ENCODE data around the gene ERG. TPM values are rescaled to one million over a fixed set of nuclear protein-coding genes. Genes with fewer than 3 reads are reported as not detected.
A peak's percentile ranks its signal among the peaks of the same experiment; 100 is the strongest.

The ERG gene
- total RNA-seq, 1 experiment from 2014 or later: 4.5 TPM

GRCh38 chr21:38490411-38491020 lies 7.8 kb downstream of the ERG start:
- TF ChIP-seq JUN (CRISPR knock-in tag; IDR thresholded peaks at IDR 0.05) (no peak), IRF2 (CRISPR knock-in tag; IDR thresholded peaks at IDR 0.05; ENCODE audit: borderline replicate concordance, low read depth) (no peak), NFATC4 (CRISPR knock-in tag; IDR thresholded peaks at IDR 0.05) (no peak), ZNF532 (CRISPR knock-in tag; IDR thresholded peaks at IDR 0.05; ENCODE audit: borderline replicate concordance) (no peak), ATF3 (CRISPR knock-in tag; conservative IDR thresholded peaks at IDR 0.05) (no peak), TP53 (CRISPR knock-in tag; IDR thresholded peaks at IDR 0.05) (0 out of 2 replicates have a peak, but pooled peaks have one; percentile 45), AR (CRISPR knock-in tag; IDR thresholded peaks at IDR 0.05) (no peak), CREB1 (CRISPR knock-in tag; IDR thresholded peaks at IDR 0.05) (no peak), MAX (CRISPR knock-in tag; IDR thresholded peaks at IDR 0.05) (no peak), ZNF121 (CRISPR knock-in tag; IDR thresholded peaks at IDR 0.05) (peak; percentile 65; the same call in 1 of the 2 replicates), GTF2I (CRISPR knock-in tag; conservative IDR thresholded peaks at IDR 0.05) (no peak), NFYB (CRISPR knock-in tag; conservative IDR thresholded peaks at IDR 0.05; ENCODE audit: low read depth) (no peak), CBFB (CRISPR knock-in tag; IDR thresholded peaks at IDR 0.05; ENCODE audit: low read depth) (0 out of 2 replicates have a peak, but pooled peaks have one; percentile 19), ZBTB21 (CRISPR knock-in tag; IDR thresholded peaks at IDR 0.05; ENCODE audit: borderline replicate concordance) (peak; percentile 37; the same call in 1 of the 2 replicates)
- no peaks in the 10 kb centered on the region for H3K36me3 Mint-ChIP-seq
- H3K4me3 Mint-ChIP-seq: peak overlapping the region; percentile 52
- H3K4me1 Mint-ChIP-seq: peaks cover 88% of the 10 kb centered on the region
- DNase-seq (ENCODE audit: low spot score) (no peak), ATAC-seq (peak; percentile 12)
- H3K27me3 Mint-ChIP-seq (ENCODE audit: low read depth): no peaks in the 10 kb centered on the region
- ChIA-PET POLR2A (interaction anchor here (0.5 to 1.6 kb wide), 2 partner anchors 17 to 18 kb away, joined by 3 to 9 read pairs; no protein-coding TSS in a partner anchor), CTCF (interaction anchor here (0.6 to 1.2 kb wide), 7 partner anchors 13 to 221 kb away, joined by 3 to 7 read pairs (median 4); no protein-coding TSS in a partner anchor)
- H3K27ac Mint-ChIP-seq: peak overlapping the region; percentile 99
- H3K9me3 Mint-ChIP-seq: no peaks in the 10 kb centered on the region

GRCh38 chr21:38489729-38490128 lies 8.5 kb downstream of the ERG start:
- H3K4me3 Mint-ChIP-seq: peak overlapping the region; percentile 52
- DNase-seq (ENCODE audit: low spot score): no peak
- no peaks in the 10 kb centered on the region for H3K36me3 Mint-ChIP-seq
- no peaks in the 10 kb centered on the region for H3K27me3 Mint-ChIP-seq (ENCODE audit: low read depth)
- H3K27ac Mint-ChIP-seq: peak overlapping the region; percentile 99
- H3K9me3 Mint-ChIP-seq: no peaks in the 10 kb centered on the region
- ATAC-seq: peak; percentile 78
- ChIA-PET CTCF (interaction anchor here (0.6 to 1.2 kb wide), 6 partner anchors 16 to 222 kb away, joined by 3 to 7 read pairs (median 4); no protein-coding TSS in a partner anchor), POLR2A (interaction anchor here (1.6 kb wide), 1 partner anchor 17 kb away, joined by 9 read pairs; no protein-coding TSS in a partner anchor)
- H3K4me1 Mint-ChIP-seq: peaks cover 81% of the 10 kb centered on the region
- TF ChIP-seq NFE2L1 (CRISPR knock-in tag; IDR thresholded peaks at IDR 0.05) (0 out of 2 replicates have a peak, but pooled peaks have one; percentile 39), FOXK1 (CRISPR knock-in tag; IDR thresholded peaks at IDR 0.05) (0 out of 2 replicates have a peak, but pooled peaks have one; percentile 28), CREM (CRISPR knock-in tag; IDR thresholded peaks at IDR 0.05) (peak; percentile 22; the same call in 1 of the 2 replicates), ETV6 (CRISPR knock-in tag; IDR thresholded peaks at IDR 0.05) (0 out of 2 replicates have a peak, but pooled peaks have one; percentile 45), ZNF423 (CRISPR knock-in tag; IDR thresholded peaks at IDR 0.05) (peak; percentile 83), ZNF532 (CRISPR knock-in tag; IDR thresholded peaks at IDR 0.05; ENCODE audit: borderline replicate concordance) (no peak), SP1 (CRISPR knock-in tag; conservative IDR thresholded peaks at IDR 0.05) (0 out of 2 replicates have a peak, but pooled peaks have one; percentile 53), TP53 (CRISPR knock-in tag; IDR thresholded peaks at IDR 0.05) (no peak)

Data from WTC11 (cell line).